ENCODE data around the gene JUP. TPM values are rescaled to one million over a fixed set of nuclear protein-coding genes. Genes with fewer than 3 reads are reported as not detected.

Gene JUP
- total RNA-seq, 4 donors from 2014 or later: 22.7 to 96.3 (median 57.6) TPM

DNA sequence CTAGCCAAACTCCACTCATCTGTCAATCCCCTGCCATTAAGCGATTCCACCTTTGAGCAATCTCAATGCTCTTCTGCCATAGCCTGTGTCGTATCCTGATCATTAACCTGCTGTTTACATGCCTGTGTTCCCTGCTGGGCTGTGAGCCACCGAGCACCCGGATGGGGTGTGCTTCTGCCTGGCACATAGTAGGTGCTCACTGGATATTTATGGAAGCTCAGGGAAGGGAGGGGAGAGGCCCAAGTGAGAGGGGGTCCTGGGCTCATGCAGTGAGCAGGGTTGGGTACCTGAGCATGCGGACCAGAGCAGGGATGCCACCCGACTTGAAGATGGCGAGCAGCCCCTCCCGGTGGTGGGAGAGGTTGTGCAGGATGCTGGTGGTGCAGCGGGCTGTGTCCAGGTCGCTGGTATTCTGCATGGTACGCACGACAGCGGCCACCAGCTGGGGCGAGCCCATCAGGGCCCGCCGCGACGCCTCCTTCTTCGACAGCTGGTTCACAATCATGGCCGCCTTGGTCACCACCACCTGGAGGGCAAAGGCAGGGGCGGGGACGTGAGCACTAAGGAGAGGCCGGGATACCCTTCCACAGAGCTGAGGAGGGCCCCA, 17.7 kb downstream of the JUP start:
- TF ChIP-seq, protein P1, sequence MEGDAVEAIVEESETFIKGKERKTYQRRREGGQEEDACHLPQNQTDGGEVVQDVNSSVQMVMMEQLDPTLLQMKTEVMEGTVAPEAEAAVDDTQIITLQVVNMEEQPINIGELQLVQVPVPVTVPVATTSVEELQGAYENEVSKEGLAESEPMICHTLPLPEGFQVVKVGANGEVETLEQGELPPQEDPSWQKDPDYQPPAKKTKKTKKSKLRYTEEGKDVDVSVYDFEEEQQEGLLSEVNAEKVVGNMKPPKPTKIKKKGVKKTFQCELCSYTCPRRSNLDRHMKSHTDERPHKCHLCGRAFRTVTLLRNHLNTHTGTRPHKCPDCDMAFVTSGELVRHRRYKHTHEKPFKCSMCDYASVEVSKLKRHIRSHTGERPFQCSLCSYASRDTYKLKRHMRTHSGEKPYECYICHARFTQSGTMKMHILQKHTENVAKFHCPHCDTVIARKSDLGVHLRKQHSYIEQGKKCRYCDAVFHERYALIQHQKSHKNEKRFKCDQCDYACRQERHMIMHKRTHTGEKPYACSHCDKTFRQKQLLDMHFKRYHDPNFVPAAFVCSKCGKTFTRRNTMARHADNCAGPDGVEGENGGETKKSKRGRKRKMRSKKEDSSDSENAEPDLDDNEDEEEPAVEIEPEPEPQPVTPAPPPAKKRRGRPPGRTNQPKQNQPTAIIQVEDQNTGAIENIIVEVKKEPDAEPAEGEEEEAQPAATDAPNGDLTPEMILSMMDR (IDR thresholded peaks at IDR 0.05; ENCODE audit: low read depth): no peak

DNA sequence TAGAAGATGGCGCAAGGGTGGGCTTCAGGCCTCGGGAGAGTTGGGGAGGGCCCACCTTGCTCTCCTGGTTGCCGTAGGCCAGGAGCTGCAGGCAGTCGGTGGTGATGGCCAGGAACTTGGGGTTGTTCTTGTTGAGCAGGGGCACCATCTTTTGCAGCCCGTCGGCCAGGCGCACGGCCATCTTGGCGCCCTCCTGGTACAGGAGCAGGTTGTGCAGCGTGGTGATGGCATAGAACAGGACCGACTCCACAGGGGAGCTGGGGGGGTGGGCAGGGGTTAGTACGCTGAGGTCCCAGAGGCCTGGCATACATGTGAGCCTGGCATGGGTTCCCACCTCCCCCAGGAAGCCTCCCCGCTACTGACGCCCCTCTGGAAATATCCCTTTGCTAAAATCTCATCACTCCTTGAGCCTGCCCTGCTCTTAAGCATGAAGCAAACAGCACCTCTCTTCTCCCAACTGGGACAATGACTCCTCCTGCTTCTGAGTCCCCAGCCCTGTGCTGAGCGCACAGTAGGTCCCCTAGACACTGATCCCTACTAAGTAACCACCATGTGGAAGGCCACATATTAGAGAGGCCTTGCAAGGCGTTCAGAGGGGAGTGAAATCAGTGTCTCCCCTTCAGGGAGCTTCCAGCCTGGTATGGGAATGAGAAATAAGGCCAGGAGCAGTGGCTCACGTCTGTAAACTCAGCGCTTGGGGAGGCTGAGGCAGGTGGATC, 19.0 kb downstream of the JUP start:
- TF ChIP-seq, protein P1 (IDR thresholded peaks at IDR 0.05; ENCODE audit: low read depth): no peak

DNA sequence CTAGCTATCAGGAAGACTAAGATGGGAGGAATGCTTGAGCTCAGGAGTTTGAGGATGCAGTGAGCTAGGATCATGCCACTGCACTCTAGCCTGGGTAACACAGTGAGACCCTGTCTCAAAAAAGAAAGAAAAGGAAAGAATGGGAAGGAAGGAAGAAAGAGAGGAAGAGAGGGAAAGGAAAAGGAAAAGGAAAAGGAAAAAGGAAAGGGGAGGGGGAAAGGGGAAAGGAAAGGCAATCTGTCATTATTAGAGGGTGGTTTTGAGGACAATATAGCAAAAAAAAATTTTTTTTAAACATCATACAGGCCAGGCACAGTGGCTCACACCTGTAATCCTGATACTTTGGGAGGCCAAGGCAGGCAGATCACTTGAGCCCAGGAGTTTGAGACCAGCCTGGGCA, 20.4 kb downstream of the JUP start:
- TF ChIP-seq, protein P1 (IDR thresholded peaks at IDR 0.05; ENCODE audit: low read depth): no peak

DNA sequence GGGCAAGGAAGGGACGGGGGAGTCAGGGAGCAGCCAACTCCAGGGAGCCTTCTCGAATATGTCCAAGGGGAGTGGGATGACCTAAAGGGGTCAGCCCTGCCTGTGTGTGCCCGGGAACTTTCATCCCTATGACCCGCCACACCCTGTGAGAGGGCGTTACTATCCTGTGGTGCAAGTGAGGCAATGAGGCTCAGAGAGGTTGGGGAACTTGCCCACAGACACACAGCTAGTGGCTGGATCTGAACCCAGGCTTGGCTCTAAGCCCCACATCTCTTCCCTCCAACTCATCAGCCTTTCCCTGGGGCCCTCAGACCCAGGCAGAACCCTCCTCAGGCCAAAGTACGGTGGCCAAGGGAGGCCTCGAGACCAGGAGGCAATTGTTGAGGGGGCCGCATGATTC, 23.2 kb downstream of the JUP start:
- TF ChIP-seq, protein P1 (IDR thresholded peaks at IDR 0.05; ENCODE audit: low read depth): no peak

DNA sequence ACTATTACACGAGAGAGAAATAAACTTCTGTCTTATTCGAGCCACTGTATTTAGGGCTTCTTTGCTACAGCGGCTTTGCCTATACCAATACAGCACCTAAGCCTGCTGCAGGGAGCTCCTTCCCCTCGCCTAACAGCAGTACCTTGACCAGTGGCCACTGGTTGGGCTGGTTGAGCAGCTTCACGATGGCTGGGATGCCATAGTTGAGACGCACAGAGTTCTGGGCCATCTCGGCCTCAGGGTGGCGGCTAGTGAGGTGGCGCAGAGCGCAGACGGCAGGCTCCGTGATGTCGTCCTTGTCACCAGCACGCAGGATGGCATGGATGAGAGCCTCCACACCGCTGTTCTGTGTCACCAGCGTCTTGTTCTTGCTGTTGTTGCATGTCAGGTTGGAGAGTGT, 23.7 kb downstream of the JUP start:
- TF ChIP-seq, protein P1 (IDR thresholded peaks at IDR 0.05; ENCODE audit: low read depth): no peak

DNA sequence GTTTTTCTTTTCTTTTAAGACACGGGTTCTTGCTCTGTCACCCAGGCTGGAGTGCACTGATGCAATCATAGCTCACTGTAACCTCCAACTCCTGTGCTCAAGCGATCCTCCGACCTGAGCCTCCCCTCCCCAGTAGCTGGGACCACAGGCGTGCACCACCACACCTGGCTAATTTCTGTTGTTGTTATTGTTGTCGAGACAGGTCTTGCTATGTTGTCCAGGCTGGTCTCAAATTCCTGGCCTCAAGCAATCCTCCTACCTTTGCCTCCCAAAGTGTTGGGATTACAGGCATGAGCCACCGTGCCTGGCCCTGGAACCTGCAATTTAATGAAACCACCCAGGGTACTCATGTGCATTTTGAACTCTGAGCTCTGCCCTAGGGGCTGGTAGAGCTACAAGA, 24.1 kb downstream of the JUP start:
- TF ChIP-seq, protein P1 (IDR thresholded peaks at IDR 0.05; ENCODE audit: low read depth): no peak

DNA sequence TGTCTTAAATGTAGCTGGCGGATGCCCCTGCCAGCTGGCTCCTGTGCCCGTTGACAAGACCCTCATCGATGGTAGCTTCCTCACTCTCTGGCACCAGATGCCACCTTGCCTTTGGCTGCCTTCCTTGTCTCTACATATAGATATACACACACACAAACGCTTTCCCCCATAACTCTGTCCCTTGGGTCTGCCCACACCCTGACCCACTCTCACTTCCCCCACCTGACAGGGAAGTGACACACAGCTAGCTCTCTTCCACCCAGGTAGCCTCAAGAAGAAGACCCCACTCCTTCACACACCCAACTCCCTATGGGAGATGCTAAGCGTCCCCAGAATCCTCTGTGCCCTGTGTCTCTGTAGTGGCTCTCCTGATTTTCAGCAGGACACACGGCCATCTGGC, 25.6 kb downstream of the JUP start:
- TF ChIP-seq, protein P1 (IDR thresholded peaks at IDR 0.05; ENCODE audit: low read depth): no peak
